Neural cell (in vitro differentiated cells): ENCODE results near the gene CRAMP1. TPM values are rescaled to one million over a fixed set of nuclear protein-coding genes. Genes with fewer than 3 reads are reported as not detected.

Experiments used
- H2AFZ ChIP-seq: fragments of 200-600, 300-800 bp; sonication (generic), shearing (Covaris generic); 2 replicates; pipeline ENCODE4 v1.6.0; 2014; ENCODE audit warnings: low read depth, mild to moderate bottlenecking, antibody characterized with exemption, low read length, moderate library complexity
- H3F3A ChIP-seq: fragments of 200-600 bp; shearing (Covaris generic); 2 replicates; pipeline ENCODE4 v1.6.1; 2016; ENCODE audit warnings: mild to moderate bottlenecking, moderate library complexity, mixed read lengths, antibody characterized with exemption, low read length; ENCODE audit not compliant: insufficient read depth, poor library complexity, severe bottlenecking
- H3K27ac ChIP-seq: fragments of 200-600, 300-800 bp; sonication (generic), shearing (Covaris generic); 2 replicates; pipeline ENCODE4 v1.5.1; 2014; ENCODE audit warnings: mild to moderate bottlenecking, low read length, moderate library complexity
- H3K27me3 ChIP-seq: fragments of 300-800, 200-600 bp; sonication (generic), shearing (Covaris generic); 2 replicates; pipeline ENCODE4 v1.6.0; 2014; ENCODE audit warnings: mild to moderate bottlenecking, low read depth, low read length, moderate library complexity; ENCODE audit not compliant: insufficient read depth
- H3K36me3 ChIP-seq: fragments of 300-800, 200-600 bp; sonication (generic), shearing (Covaris generic); 2 replicates; pipeline ENCODE4 v1.5.1; 2014; ENCODE audit warnings: mild to moderate bottlenecking, antibody characterized with exemption, low read length, moderate library complexity; ENCODE audit not compliant: insufficient read depth
- H3K4me2 ChIP-seq: fragments of 300-800, 200-600 bp; sonication (generic), shearing (Covaris generic); 2 replicates; pipeline ENCODE4 v1.6.0; 2014; ENCODE audit warnings: mild to moderate bottlenecking, low read length
- H3K4me3 ChIP-seq: fragments of 300-800, 200-600 bp; sonication (generic), shearing (Covaris generic); 2 replicates; pipeline ENCODE4 v1.5.1; 2014; ENCODE audit warnings: mild to moderate bottlenecking, low read length, moderate library complexity
- H3K79me2 ChIP-seq: fragments of 200-600 bp; shearing (Covaris generic); replicated peaks from 2 replicates; pipeline ENCODE4 v1.6.0; 2014; ENCODE audit warnings: mild to moderate bottlenecking, low read length, moderate library complexity; ENCODE audit not compliant: insufficient read depth
- H3K9ac ChIP-seq: fragments of 300-800, 200-600 bp; sonication (generic), shearing (Covaris generic); 2 replicates; pipeline ENCODE4 v1.6.1; 2016; ENCODE audit warnings: mild to moderate bottlenecking, low read length, mixed read lengths
- H3K9me2 ChIP-seq: fragments of 200-600 bp; shearing (Covaris generic); 2 replicates; pipeline ENCODE4 v1.6.1; 2016; ENCODE audit warnings: mild to moderate bottlenecking, low read length, mixed read lengths; ENCODE audit not compliant: insufficient read depth
- H3K9me3 ChIP-seq: fragments of 200-600, 300-800 bp; sonication (generic), shearing (Covaris generic); 2 replicates; pipeline ENCODE4 v1.6.1; 2016; ENCODE audit warnings: mild to moderate bottlenecking, mixed run types, low read length, moderate library complexity, mixed read lengths
- H4K20me1 ChIP-seq: fragments of 200-600 bp; shearing (Covaris generic); 2 replicates; pipeline ENCODE4 v1.6.1; 2016; ENCODE audit warnings: mild to moderate bottlenecking, mixed run types; ENCODE audit not compliant: insufficient read depth
- MXI1 ChIP-seq: fragments of 450-650 bp; conservative IDR thresholded peaks from 2 replicates; pipeline ENCODE4 v1.6.1; 2014; ENCODE audit warnings: antibody characterized with exemption, mild to moderate bottlenecking; ENCODE audit not compliant: poor library complexity, severe bottlenecking
- RAD21 ChIP-seq: fragments of 450-650 bp; conservative IDR thresholded peaks from 2 replicates; pipeline ENCODE4 v1.6.1; 2014; ENCODE audit warnings: antibody characterized with exemption, mild to moderate bottlenecking, moderate library complexity
- REST ChIP-seq: IDR thresholded peaks from 2 replicates; pipeline ENCODE4 v1.6.1; 2012; ENCODE audit warnings: borderline replicate concordance
- TAF1 ChIP-seq: IDR thresholded peaks from 2 replicates; pipeline ENCODE4 v1.6.1; 2012; ENCODE audit warnings: low read depth
- polyA plus RNA-seq: library from polyadenylated mRNA; depleted of rRNA; stranded (reverse); fragments of >200 nt; gene quantifications from 2 replicates; pipeline ENCODE4 v1.2.3, GENCODE V29; 2014
- TF ChIP-seq, protein P1 (sequence below): fragments of 450-650 bp; IDR thresholded peaks from 2 replicates; pipeline ENCODE4 v1.5.1; 2014; ENCODE audit warnings: antibody characterized with exemption, mild to moderate bottlenecking, moderate library complexity; ENCODE audit not compliant: poor library complexity, severe bottlenecking

The CRAMP1 gene
- polyA plus RNA-seq, 1 donor from 2014 or later: 11.1 TPM

- TF ChIP-seq, protein P1, sequence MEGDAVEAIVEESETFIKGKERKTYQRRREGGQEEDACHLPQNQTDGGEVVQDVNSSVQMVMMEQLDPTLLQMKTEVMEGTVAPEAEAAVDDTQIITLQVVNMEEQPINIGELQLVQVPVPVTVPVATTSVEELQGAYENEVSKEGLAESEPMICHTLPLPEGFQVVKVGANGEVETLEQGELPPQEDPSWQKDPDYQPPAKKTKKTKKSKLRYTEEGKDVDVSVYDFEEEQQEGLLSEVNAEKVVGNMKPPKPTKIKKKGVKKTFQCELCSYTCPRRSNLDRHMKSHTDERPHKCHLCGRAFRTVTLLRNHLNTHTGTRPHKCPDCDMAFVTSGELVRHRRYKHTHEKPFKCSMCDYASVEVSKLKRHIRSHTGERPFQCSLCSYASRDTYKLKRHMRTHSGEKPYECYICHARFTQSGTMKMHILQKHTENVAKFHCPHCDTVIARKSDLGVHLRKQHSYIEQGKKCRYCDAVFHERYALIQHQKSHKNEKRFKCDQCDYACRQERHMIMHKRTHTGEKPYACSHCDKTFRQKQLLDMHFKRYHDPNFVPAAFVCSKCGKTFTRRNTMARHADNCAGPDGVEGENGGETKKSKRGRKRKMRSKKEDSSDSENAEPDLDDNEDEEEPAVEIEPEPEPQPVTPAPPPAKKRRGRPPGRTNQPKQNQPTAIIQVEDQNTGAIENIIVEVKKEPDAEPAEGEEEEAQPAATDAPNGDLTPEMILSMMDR: no peak
- TF ChIP-seq RAD21: no peak
- no peak for TF ChIP-seq REST
Observed at GRCh38 chr16:1665829-1666228, 53.7 kb downstream of the CRAMP1 start.

DNA sequence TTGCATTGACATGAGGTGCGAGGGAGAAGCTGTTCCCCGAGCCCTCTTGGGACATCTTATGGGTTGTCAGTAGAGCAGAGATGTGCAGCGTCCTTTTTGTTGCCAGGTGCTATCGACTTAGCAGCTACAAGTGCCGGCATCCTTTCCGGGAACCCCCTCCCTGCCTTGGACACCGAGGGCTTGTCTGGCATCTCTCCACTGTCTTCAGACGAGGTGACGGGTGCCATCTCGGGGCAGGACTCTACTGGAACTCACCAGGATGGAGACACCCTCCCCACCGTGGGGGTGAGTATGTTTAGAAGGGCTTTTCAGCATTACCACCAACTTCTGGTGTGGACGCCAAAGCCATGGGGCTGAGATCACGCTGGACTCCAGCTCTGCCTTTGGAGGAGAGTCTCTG is 54.2 kb downstream of the CRAMP1 start:
- no peak overlapping the region for H3K4me3 ChIP-seq
- H3F3A ChIP-seq: no peaks in the 10 kb centered on the region
- H2AFZ ChIP-seq: no peak overlapping the region
- no peak overlapping the region for H3K27ac ChIP-seq
- H3K9me3 ChIP-seq: no peaks in the 10 kb centered on the region
- no peaks in the 10 kb centered on the region for H4K20me1 ChIP-seq
- H3K36me3 ChIP-seq: no peaks in the 10 kb centered on the region
- TF ChIP-seq REST (no peak), MXI1 (no peak), TAF1 (no peak)
- no peak overlapping the region for H3K9ac ChIP-seq
- H3K4me2 ChIP-seq: no peak overlapping the region
- no peaks in the 10 kb centered on the region for H3K79me2 ChIP-seq
- no peaks in the 10 kb centered on the region for H3K27me3 ChIP-seq
- no peaks in the 10 kb centered on the region for H3K9me2 ChIP-seq

More at GRCh38 chr16:1665829-1666228, 53.7 kb downstream of the CRAMP1 start:
- H3K79me2 ChIP-seq: no peaks in the 10 kb centered on the region
- no peak overlapping the region for H3K9ac ChIP-seq
- no peaks in the 10 kb centered on the region for H3K27me3 ChIP-seq
- no peaks in the 10 kb centered on the region for H3K9me2 ChIP-seq
- no peak overlapping the region for H3K4me2 ChIP-seq
- no peaks in the 10 kb centered on the region for H3K9me3 ChIP-seq
- H3K36me3 ChIP-seq: no peaks in the 10 kb centered on the region
- no peak overlapping the region for H3K4me3 ChIP-seq
- no peaks in the 10 kb centered on the region for H4K20me1 ChIP-seq
- H2AFZ ChIP-seq: no peak overlapping the region
- no peak overlapping the region for H3K27ac ChIP-seq
- no peaks in the 10 kb centered on the region for H3F3A ChIP-seq
